Head of caudate nucleus (tissue), 42 donors: ENCODE measurements around the gene ZGRF1.

Experiments
- DNase-seq, 42 donors: peaks; one replicate each; pipeline versions ENCODE4 v3.0.0 to v3.0.0-alpha.2; 2020 to 2021; ENCODE audit warnings: mixed read lengths in 7 of 42
- intact Hi-C: fragments of 100-400 bp; cut with DNase I; formaldehyde crosslinking; loops from one replicate; pipeline ENCODE4 v1.15.0; 2022

Gene ZGRF1

GRCh38 chr4:112520598-112521122 lies 116.0 kb downstream of the ZGRF1 start:
- DNase-seq: no peak
- intact Hi-C loops: loop anchor here (5.0 kb wide), 1 partner anchor 193 kb away; no protein-coding TSS in a partner anchor

GRCh38 chr4:112519689-112520597 lies 116.8 kb downstream of the ZGRF1 start:
- no peak for DNase-seq
- intact Hi-C loops: loop anchor here (5.0 kb wide), 2 partner anchors 193 to 1893 kb away; no protein-coding TSS in a partner anchor

DNA sequence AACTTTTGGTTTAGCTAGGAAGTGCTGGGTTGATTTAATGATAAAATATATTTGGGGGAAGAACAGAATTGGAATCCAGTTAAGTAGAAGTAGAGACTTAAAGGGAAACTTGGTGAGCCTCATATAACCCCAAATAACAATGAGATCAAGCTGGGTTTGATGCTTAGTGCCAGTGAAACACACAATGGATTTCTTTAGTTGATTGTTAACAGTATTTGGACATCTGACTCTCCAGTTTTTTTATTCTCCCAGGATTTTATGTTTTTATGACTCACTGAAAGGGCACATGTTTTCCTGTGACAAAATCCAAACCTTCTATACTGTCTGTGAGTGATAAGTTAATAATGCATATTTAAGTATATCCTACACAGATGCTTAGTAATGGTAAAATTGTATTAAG lies 118.0 kb downstream of the ZGRF1 start:
- intact Hi-C loops: loop anchor here (5.0 kb wide), 1 partner anchor 1891 kb away; no protein-coding TSS in a partner anchor
- DNase-seq: no peak

DNA sequence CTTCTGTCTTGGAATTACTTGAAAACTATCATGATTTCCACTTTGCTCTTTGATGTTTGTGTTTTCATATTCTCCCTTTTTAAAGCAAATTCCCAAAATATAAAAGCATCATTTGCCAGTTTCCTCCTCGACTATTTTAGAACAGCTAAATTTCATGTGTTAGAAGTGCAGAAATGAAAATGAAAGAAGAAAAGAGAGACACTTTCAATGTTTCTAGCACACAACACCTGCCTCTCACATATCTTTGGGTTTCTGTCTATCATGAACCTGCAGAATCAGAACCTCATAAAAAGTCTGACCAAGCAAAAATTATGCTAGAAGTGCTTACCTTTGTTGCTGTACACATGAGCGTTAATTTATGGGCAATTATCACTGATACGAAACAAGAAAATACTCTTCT lies 118.8 kb downstream of the ZGRF1 start:
- intact Hi-C loops: loop anchor here (5.0 kb wide), 1 partner anchor 1891 kb away; no protein-coding TSS in a partner anchor
- DNase-seq: no peak

- DNase-seq: no peak
- intact Hi-C loops: loop anchor here (5.0 kb wide), 1 partner anchor 1890 kb away; no protein-coding TSS in a partner anchor
Observed at GRCh38 chr4:112517067-112517634, 119.6 kb downstream of the ZGRF1 start.

DNA sequence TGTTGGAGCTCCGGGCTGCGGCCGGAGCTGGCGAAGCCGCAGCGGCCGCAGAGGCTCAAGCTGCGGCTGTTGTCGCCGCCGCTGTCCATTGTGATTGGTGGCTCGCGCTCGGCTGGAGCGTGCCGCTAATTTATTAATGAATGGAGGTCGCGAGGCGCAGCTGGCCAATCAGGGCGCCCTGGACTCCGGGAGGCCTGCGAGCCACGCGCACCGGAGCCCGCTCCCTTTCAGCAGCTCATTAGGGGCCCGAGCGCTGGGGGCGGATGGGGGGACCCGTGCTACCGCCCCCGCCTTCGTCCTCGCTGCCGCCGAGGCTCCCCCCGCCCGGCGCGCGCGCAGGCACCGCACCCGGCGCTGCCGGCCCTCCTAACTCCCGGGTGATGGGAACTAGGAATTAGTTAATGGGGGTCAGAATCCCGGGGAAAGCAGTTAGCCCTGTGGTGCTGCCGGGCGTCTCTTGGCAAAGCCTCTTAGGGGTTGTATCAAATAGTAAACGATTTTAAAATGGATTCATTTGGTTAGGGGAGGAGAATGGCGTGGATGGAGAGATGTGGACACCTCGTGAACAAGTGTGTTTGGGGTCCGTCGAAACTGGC lies 120.1 kb downstream of the ZGRF1 start:
- intact Hi-C loops: loop anchor here (5.0 kb wide), 1 partner anchor 1889 kb away; no protein-coding TSS in a partner anchor
- peak in 9 of 42 donors; percentile 20 to 53 (median 24) for DNase-seq

GRCh38 chr4:112516066-112516470 lies 120.6 kb downstream of the ZGRF1 start, which contains the start of gene NEUROG2:
Gene NEUROG2 (minus strand): TSS chr4:112516180. CDS start chr4:112515475, 705 bp downstream.
- intact Hi-C loops: loop anchor here (5.0 kb wide), 1 partner anchor 1889 kb away; no protein-coding TSS in a partner anchor
- DNase-seq: no peak

- peak in 22 of 42 donors; percentile 11 to 54 (median 30) for DNase-seq
- intact Hi-C loops: loop anchor here (5.0 kb wide), 1 partner anchor 1888 kb away; no protein-coding TSS in a partner anchor
Observed at GRCh38 chr4:112515198-112516065, 121.3 kb downstream of the ZGRF1 start.

- DNase-seq: no peak
Observed at GRCh38 chr4:112514647-112515197, 122.0 kb downstream of the ZGRF1 start.

DNA sequence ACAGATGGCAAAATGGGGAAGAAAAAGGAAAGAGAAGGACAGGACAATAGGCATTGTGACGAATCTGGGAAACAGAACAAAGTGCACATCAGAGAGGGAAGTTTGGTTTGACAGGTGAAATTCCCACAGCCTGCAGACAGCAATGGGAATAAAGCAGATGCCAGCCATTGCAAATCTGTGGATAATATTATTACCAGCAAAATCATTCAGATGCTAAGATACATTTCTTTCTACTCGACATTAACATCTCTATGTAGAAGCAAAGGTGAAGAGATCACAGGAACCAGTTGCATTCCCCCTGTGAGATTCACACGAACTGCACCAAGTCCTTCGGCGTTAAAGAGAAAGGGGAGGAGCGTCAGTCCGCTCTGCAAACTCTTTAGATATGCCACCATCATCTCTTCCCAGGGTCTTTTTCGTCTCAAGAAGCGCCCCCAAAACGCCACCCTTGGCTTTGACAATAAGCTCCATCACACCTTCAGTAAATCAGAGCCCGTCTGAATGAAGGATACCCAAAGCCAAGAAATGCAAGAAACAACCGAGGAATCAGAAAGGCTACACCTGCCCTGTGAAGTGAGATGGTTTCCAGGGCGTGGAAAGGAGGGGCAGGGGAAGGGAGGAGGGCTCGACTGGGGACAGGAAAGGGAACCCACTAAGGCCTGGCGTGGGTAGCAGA lies 122.6 kb downstream of the ZGRF1 start:
- DNase-seq: no peak
- intact Hi-C loops: no loop called here

More at GRCh38 chr4:112514647-112515197, 122.0 kb downstream of the ZGRF1 start:
- intact Hi-C loops: loop anchor here (5.0 kb wide), 1 partner anchor 1887 kb away; no protein-coding TSS in a partner anchor

- intact Hi-C loops: no loop called here
- DNase-seq: no peak
Observed at GRCh38 chr4:112511803-112512118, 124.9 kb downstream of the ZGRF1 start.

DNA sequence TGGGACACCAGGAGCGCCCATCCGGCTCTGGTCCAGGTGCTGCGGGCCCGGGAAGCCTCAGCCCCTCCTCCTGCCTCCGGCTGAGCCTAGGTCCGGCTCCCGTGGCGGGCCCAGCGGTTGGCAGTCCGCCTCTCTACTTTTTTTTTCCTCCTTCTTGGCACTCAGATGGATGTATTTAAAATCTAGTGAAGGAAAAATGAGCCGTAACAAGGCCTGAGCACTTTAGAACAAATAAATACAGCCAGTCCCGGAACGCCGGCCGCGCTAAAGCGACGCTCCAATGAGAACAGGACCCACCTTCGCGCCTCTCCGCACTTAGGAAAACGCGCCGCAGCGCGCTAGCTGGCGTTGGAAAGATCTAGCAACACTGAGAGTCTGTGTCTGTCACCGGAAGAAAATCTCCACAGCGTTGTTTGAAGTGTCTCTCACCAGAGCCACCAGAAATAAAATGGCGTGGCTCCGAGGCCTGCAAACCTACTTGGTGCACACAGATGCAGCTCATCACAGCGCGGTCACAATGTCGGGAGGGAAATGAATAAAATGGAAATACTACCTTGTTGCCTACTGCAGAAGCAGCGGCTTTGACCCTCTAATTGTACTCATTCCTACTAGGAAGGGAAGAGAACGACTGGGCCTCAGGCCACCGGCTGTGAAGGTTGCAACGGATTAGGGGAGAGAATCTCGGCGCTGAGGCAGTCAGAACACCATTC lies 125.5 kb downstream of the ZGRF1 start:
- peak in 1 of 42 donors; percentile 13 for DNase-seq
- intact Hi-C loops: no loop called here

- DNase-seq: no peak
- intact Hi-C loops: no loop called here
Observed at GRCh38 chr4:112510291-112511092, 126.2 kb downstream of the ZGRF1 start.

DNA sequence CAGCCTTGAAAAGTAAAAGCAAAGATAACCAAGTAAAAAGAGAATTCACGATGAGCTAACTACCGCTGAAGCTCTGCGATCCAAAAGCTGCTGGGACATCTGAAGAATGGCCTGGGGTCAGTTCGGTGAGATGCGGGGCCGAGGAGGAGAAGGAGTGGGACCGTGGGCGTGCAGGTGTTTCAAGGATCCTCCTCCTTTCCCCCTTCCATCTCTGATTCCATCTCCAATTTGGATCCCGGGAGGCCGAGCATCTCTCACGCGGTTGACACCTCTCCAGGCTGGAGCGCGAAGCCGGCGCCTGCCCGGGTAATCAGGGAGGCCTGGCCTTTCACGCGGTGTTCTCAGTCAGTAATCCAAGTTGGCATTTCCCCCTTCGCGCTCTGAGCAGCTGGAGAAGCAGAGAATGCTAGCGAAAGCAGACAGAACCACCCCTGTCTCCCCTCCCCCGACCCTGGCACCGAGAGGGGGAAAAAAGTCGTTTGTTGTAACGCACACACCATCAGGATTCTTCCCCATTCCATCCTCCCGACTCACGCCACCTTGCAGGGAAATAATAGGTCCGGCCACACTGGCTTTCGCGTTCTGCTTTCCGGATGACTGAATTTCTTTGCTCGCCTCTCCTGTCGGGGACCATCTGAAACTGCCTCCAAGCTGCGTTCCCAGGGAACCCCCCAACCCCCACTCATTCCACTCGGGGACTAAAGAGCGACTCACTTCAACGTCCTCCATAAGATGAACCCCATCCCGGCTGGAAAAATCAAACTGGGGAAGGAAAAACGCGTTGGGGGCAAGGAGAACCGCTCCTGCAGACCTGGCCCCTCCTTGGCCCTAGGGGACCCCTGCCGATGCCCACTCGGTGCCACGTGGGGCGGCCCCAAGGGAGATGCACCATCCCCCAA lies 127.2 kb downstream of the ZGRF1 start:
- intact Hi-C loops: no loop called here
- no peak for DNase-seq

DNA sequence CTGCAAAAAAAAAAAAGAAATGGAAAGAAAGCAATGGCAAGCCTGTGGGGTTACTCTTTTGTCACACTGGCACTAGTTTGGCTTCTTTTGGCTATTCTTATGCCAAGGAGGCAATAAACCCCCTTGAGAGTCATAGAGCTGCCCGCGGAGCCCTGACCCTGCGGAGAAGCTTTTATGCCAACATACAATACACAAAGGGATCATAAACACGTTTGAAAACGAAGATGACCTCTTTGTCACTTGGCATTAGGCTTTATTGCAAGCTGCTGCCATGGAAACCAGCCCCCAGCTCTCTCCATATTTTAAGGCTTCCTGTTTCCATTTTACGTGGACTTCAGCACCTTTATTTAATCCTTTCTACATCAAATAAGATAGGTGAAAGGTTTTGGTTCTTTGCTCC lies 128.4 kb downstream of the ZGRF1 start:
- intact Hi-C loops: no loop called here
- DNase-seq: no peak
